DOHH2 (cell line): ENCODE measurements around the gene NCAM2.

ENCODE experiments used
- H3F3A ChIP-seq: fragments of 200-600 bp; sonication (generic), shearing (Covaris generic); 2 replicates; pipeline ENCODE4 v1.6.0; 2016; ENCODE audit warnings: antibody characterized with exemption, mild to moderate bottlenecking; ENCODE audit not compliant: control insufficient read depth, insufficient read depth
- H3K27ac ChIP-seq: fragments of 200-600 bp; sonication (generic); 2 replicates; pipeline ENCODE4 v1.5.1; 2014; ENCODE audit warnings: low read depth, mild to moderate bottlenecking, low read length, moderate library complexity
- H3K27me3 ChIP-seq: fragments of 200-600 bp; sonication (generic); 2 replicates; pipeline ENCODE4 v1.6.1; 2014; ENCODE audit warnings: mild to moderate bottlenecking, low read length, mixed read lengths; ENCODE audit not compliant: control insufficient read depth
- H3K36me3 ChIP-seq: fragments of 200-600 bp; sonication (generic); 2 replicates; pipeline ENCODE4 v1.6.1; 2014; ENCODE audit warnings: mild to moderate bottlenecking, low read length, moderate library complexity, mixed read lengths; ENCODE audit not compliant: control insufficient read depth
- H3K4me1 ChIP-seq: fragments of 200-600 bp; sonication (generic); 2 replicates; pipeline ENCODE4 v1.6.1; 2014; ENCODE audit warnings: mild to moderate bottlenecking, low read length, mixed read lengths; ENCODE audit not compliant: control insufficient read depth
- H3K4me2 ChIP-seq: fragments of 200-600 bp; sonication (generic); 2 replicates; pipeline ENCODE4 v1.6.0; 2014; ENCODE audit warnings: mild to moderate bottlenecking, low read length, moderate library complexity
- H3K4me3 ChIP-seq: fragments of 200-600 bp; sonication (generic); 2 replicates; pipeline ENCODE4 v1.5.1; 2014; ENCODE audit warnings: mild to moderate bottlenecking, low read length, mixed read lengths
- H3K79me2 ChIP-seq: fragments of 200-600 bp; sonication (generic); 2 replicates; pipeline ENCODE4 v1.6.1; 2014; ENCODE audit warnings: mild to moderate bottlenecking, low read length, mixed read lengths; ENCODE audit not compliant: control insufficient read depth
- H3K9me2 ChIP-seq: fragments of 200-600 bp; sonication (generic); replicated peaks from 2 replicates; pipeline ENCODE4 v1.6.1; 2014; ENCODE audit warnings: mild to moderate bottlenecking, low read length, mixed read lengths; ENCODE audit not compliant: control insufficient read depth
- H3K9me3 ChIP-seq: fragments of 200-600 bp; sonication (generic); 2 replicates; pipeline ENCODE4 v1.6.1; 2014; ENCODE audit warnings: antibody characterized with exemption, low read length, mixed read lengths; ENCODE audit not compliant: control insufficient read depth, insufficient read depth
- H4K20me1 ChIP-seq: fragments of 200-600 bp; sonication (generic); 2 replicates; pipeline ENCODE4 v1.6.0; 2014; ENCODE audit warnings: low read depth, mild to moderate bottlenecking, antibody characterized with exemption, low read length, moderate library complexity; ENCODE audit not compliant: control insufficient read depth, insufficient read depth
- EZH2phosphoT487 ChIP-seq: fragments of 200-600 bp; sonication (generic); IDR thresholded peaks from 2 replicates; pipeline ENCODE4 v1.6.1; 2017; ENCODE audit warnings: borderline replicate concordance, mild to moderate bottlenecking, antibody characterized with exemption, low read length, moderate library complexity, mixed read lengths
- TF ChIP-seq, protein P1 (sequence below): fragments of 200-600 bp; sonication (generic); IDR thresholded peaks from one replicate; pipeline ENCODE4 v1.5.1; 2014; ENCODE audit warnings: antibody characterized with exemption, mild to moderate bottlenecking, low read depth, low read length; ENCODE audit not compliant: poor library complexity, severe bottlenecking

NCAM2 gene

GRCh38 chr21:21436012-21436534 is 437.9 kb downstream of the NCAM2 start:
- Histone ChIP-seq H3K4me2 (no peak overlapping the region), H3K27ac (no peak overlapping the region), H3K36me3 (no peaks in the 10 kb centered on the region), H3K9me3 (no peaks in the 10 kb centered on the region), H3K9me2 (no peaks in the 10 kb centered on the region), H3K27me3 (no peaks in the 10 kb centered on the region), H3K79me2 (no peaks in the 10 kb centered on the region), H4K20me1 (no peaks in the 10 kb centered on the region), H3K4me3 (no peak overlapping the region), H3K4me1 (no peaks in the 10 kb centered on the region), H3F3A (no peaks in the 10 kb centered on the region)
- TF ChIP-seq, protein P1, sequence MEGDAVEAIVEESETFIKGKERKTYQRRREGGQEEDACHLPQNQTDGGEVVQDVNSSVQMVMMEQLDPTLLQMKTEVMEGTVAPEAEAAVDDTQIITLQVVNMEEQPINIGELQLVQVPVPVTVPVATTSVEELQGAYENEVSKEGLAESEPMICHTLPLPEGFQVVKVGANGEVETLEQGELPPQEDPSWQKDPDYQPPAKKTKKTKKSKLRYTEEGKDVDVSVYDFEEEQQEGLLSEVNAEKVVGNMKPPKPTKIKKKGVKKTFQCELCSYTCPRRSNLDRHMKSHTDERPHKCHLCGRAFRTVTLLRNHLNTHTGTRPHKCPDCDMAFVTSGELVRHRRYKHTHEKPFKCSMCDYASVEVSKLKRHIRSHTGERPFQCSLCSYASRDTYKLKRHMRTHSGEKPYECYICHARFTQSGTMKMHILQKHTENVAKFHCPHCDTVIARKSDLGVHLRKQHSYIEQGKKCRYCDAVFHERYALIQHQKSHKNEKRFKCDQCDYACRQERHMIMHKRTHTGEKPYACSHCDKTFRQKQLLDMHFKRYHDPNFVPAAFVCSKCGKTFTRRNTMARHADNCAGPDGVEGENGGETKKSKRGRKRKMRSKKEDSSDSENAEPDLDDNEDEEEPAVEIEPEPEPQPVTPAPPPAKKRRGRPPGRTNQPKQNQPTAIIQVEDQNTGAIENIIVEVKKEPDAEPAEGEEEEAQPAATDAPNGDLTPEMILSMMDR: no peak
- no peak for TF ChIP-seq EZH2phosphoT487

DNA sequence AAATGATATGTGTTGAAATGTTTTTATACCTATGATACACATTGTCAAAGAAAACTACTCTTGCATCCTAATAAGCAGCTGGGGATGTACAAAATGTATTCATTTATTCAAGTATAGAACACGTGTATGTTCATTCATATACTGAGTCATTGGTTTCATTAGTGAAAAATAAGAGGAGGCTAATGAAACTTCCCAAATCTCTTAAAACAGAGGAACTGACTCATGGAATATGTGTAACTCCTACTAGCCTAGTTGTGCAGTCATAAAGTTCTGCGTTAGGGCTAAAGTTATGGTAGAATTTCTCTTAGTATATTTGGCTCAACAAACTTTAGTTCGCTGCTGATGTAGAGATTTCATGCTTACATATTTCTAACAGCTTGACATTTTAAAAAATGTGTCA is 441.6 kb downstream of the NCAM2 start:
- H3K4me3 ChIP-seq: no peak overlapping the region
- H3F3A ChIP-seq: no peaks in the 10 kb centered on the region
- no peaks in the 10 kb centered on the region for H3K79me2 ChIP-seq
- no peak overlapping the region for H3K27ac ChIP-seq
- no peaks in the 10 kb centered on the region for H3K4me1 ChIP-seq
- no peaks in the 10 kb centered on the region; the same call in 1 of the 2 replicates for H3K9me3 ChIP-seq
- no peak overlapping the region for H3K4me2 ChIP-seq
- no peak for TF ChIP-seq EZH2phosphoT487
- TF ChIP-seq, protein P1: no peak
- no peaks in the 10 kb centered on the region for H3K36me3 ChIP-seq
- H4K20me1 ChIP-seq: no peaks in the 10 kb centered on the region
- no peaks in the 10 kb centered on the region for H3K27me3 ChIP-seq
- no peaks in the 10 kb centered on the region for H3K9me2 ChIP-seq

DNA sequence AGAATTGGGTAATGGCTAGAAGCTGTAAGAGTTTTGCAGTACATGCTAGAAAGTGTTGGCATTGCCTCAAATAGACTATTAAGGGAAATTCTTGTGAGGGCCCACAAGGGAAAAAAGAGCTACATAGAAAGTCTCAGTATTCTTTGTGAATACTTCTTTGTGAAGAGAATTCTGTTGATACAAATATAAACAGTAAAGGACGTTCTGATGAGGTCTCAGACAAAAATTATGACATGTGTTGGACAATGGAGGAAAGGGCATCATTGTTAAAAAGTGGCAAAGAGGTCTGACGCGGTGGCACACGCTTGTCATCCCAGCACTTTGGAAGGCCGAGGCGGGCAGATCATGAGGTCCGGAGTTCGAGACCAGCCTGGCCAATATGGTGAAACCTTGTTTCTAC is 458.9 kb downstream of the NCAM2 start:
- H3K9me2 ChIP-seq: no peaks in the 10 kb centered on the region; the same call in 1 of the 2 replicates
- H3K27me3 ChIP-seq: no peaks in the 10 kb centered on the region
- peaks cover 25% of the 10 kb centered on the region for H3K4me1 ChIP-seq
- H3K79me2 ChIP-seq: no peaks in the 10 kb centered on the region
- no peak overlapping the region for H3K4me3 ChIP-seq
- peaks cover 11% of the 10 kb centered on the region for H3K36me3 ChIP-seq
- no peaks in the 10 kb centered on the region for H4K20me1 ChIP-seq
- TF ChIP-seq, protein P1: no peak
- no peak for TF ChIP-seq EZH2phosphoT487
- no peak overlapping the region for H3K4me2 ChIP-seq
- peaks cover 18% of the 10 kb centered on the region; the same call in 1 of the 2 replicates for H3K9me3 ChIP-seq
- no peaks in the 10 kb centered on the region for H3F3A ChIP-seq
- no peak overlapping the region for H3K27ac ChIP-seq
